ENCODE results near the gene TMEM106C.

- TF ChIP-seq, protein P1, sequence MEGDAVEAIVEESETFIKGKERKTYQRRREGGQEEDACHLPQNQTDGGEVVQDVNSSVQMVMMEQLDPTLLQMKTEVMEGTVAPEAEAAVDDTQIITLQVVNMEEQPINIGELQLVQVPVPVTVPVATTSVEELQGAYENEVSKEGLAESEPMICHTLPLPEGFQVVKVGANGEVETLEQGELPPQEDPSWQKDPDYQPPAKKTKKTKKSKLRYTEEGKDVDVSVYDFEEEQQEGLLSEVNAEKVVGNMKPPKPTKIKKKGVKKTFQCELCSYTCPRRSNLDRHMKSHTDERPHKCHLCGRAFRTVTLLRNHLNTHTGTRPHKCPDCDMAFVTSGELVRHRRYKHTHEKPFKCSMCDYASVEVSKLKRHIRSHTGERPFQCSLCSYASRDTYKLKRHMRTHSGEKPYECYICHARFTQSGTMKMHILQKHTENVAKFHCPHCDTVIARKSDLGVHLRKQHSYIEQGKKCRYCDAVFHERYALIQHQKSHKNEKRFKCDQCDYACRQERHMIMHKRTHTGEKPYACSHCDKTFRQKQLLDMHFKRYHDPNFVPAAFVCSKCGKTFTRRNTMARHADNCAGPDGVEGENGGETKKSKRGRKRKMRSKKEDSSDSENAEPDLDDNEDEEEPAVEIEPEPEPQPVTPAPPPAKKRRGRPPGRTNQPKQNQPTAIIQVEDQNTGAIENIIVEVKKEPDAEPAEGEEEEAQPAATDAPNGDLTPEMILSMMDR (IDR thresholded peaks at IDR 0.05) = no peak
- no peak for TF ChIP-seq POLR2A (IDR thresholded peaks at IDR 0.05)
These were observed 45.0 kb downstream of the TMEM106C start for GRCh38 chr12:48008349-48008748.
